H1 (cell line): ENCODE data around the gene PTPRE.

ENCODE experiments used
- ATF2 ChIP-seq: IDR thresholded peaks from 2 replicates; pipeline ENCODE4 v1.6.1; 2012; ENCODE audit warnings: low read length, inconsistent platforms
- CHD1 ChIP-seq: IDR thresholded peaks from 2 replicates; pipeline ENCODE4 v1.6.1; 2012; ENCODE audit warnings: low read depth, low read length, improper control_type of control experiment
- CHD7 ChIP-seq: fragments of 300-600 bp; sonication (generic); IDR thresholded peaks from 2 replicates; pipeline ENCODE4 v1.7.1; 2012; ENCODE audit warnings: low read length, moderate library complexity, mild to moderate bottlenecking, inconsistent platforms; ENCODE audit not compliant: insufficient replicate concordance
- CTCF ChIP-seq, 3 experiments: IDR thresholded peaks; 1 replicate in 2 of 3; 2 replicates in 1 of 3; pipeline versions ENCODE4 v1.5.1 to v1.6.1; 2011; ENCODE audit warnings: low read length in 3 of 3, mild to moderate bottlenecking in 3 of 3, inconsistent platforms in 2 of 3, low read depth in 1 of 3, moderate library complexity in 1 of 3; ENCODE audit not compliant: insufficient read depth in 1 of 3; ENCODE audit errors: control extremely low read depth in 1 of 3
- EZH2 ChIP-seq: fragments of 200-600 bp; sonication (generic); IDR thresholded peaks from 2 replicates; pipeline ENCODE4 v1.7.1; 2012; ENCODE audit warnings: low read depth, mild to moderate bottlenecking, moderate library complexity, low read length, inconsistent platforms; ENCODE audit not compliant: severe bottlenecking
- GABPA ChIP-seq: IDR thresholded peaks from 2 replicates; pipeline ENCODE4 v1.6.1; 2011; ENCODE audit warnings: mild to moderate bottlenecking, low read length, moderate library complexity, borderline replicate concordance; ENCODE audit not compliant: insufficient read depth
- HDAC6 ChIP-seq: IDR thresholded peaks from one replicate; pipeline ENCODE4 v1.7.1; 2012; ENCODE audit warnings: low read depth, mild to moderate bottlenecking, inconsistent platforms, low read length, moderate library complexity
- RAD21 ChIP-seq, 2 experiments: IDR thresholded peaks in 1 of 2; conservative IDR thresholded peaks in 1 of 2; 2 replicates each; pipeline ENCODE4 v1.6.1; 2011; ENCODE audit warnings: low read depth in 2 of 2, low read length in 2 of 2, improper control_type of control experiment in 1 of 2, inconsistent platforms in 1 of 2, mild to moderate bottlenecking in 1 of 2, moderate library complexity in 1 of 2
- SIN3A ChIP-seq, 2 experiments: IDR thresholded peaks in 1 of 2; conservative IDR thresholded peaks in 1 of 2; 2 replicates each; pipeline ENCODE4 v1.6.1; 2011 to 2012; ENCODE audit warnings: low read length in 2 of 2, improper control_type of control experiment in 1 of 2, low read depth in 1 of 2, mild to moderate bottlenecking in 1 of 2
- TAF1 ChIP-seq: IDR thresholded peaks from 2 replicates; pipeline ENCODE4 v1.6.1; 2011; ENCODE audit warnings: mild to moderate bottlenecking, low read depth, low read length
- YY1 ChIP-seq: IDR thresholded peaks from 2 replicates; pipeline ENCODE4 v1.6.1; 2011; ENCODE audit warnings: low read depth, mild to moderate bottlenecking, low read length

GRCh38 chr10:127880557-127880956, 26.3 kb upstream of the PTPRE start:
- TF ChIP-seq ATF2 = no peak
- TF ChIP-seq EZH2 = no peak
- no peak for TF ChIP-seq CHD1
- no peak for TF ChIP-seq CTCF (IDR thresholded peaks at IDR 0.05; ENCODE audit: control extremely low read depth in 1 of 3, insufficient read depth in 1 of 3, low read depth in 1 of 3, low read length in 3 of 3)
- no peak for TF ChIP-seq TAF1
- no peak for TF ChIP-seq GABPA
- no peak for TF ChIP-seq SIN3A (conservative IDR thresholded peaks at IDR 0.05 in 1 of 2, IDR thresholded peaks at IDR 0.05 in 1 of 2; ENCODE audit: low read depth in 1 of 2, low read length in 2 of 2)
- no peak for TF ChIP-seq CHD7
- TF ChIP-seq RAD21 (IDR thresholded peaks at IDR 0.05 in 1 of 2, conservative IDR thresholded peaks at IDR 0.05 in 1 of 2; ENCODE audit: low read depth in 2 of 2, low read length in 2 of 2) = no peak
- no peak for TF ChIP-seq HDAC6
- no peak for TF ChIP-seq YY1
